H1 (cell line): Measurements from ENCODE around the gene TMEM178B. TPM values are rescaled to one million over a fixed set of nuclear protein-coding genes. Genes with fewer than 3 reads are reported as not detected.
A peak's percentile ranks its signal among the peaks of the same experiment; 100 is the strongest.

Source experiments
- CTCF ChIA-PET: fragments of 300-600 bp; sonication (Branson Sonifier 250); formaldehyde crosslinking; loops from one replicate; lab custom pipeline; 2021; ENCODE audit not compliant: partially characterized antibody; lab: Charles Lee
- POLR2A ChIA-PET: fragments of 300-600 bp; sonication (Branson Sonifier 250); formaldehyde crosslinking; loops from one replicate; lab custom pipeline; 2021; ENCODE audit warnings: inconsistent platforms; ENCODE audit not compliant: partially characterized antibody; lab: Charles Lee
- DNase-seq, 2 experiments: peaks; one replicate each; pipeline versions ENCODE4 v3.0.0 to v3.0.0-alpha.2; 2010 to 2022; ENCODE audit warnings: low spot score in 2 of 2, low read depth in 1 of 2, mixed read lengths in 1 of 2
- FAIRE-seq: peaks from 2 replicates; lab custom pipeline; 2011; peaks lifted over from hg19 to GRCh38; lab: Jason Lieb, UNC
- H2AFZ ChIP-seq: 2 replicates; pipeline ENCODE4 v1.8.1; 2012; ENCODE audit warnings: low read length, inconsistent platforms
- H2AK5ac ChIP-seq: 2 replicates; pipeline ENCODE4 v1.6.1; 2013; ENCODE audit warnings: low read depth, low read length
- H2BK120ac ChIP-seq: replicated peaks from 2 replicates; pipeline ENCODE3; 2013; ENCODE audit warnings: low read depth, low read length, inconsistent platforms
- H2BK12ac ChIP-seq: 2 replicates; pipeline ENCODE4 v1.6.1; 2013; ENCODE audit warnings: low read depth, low read length
- H2BK15ac ChIP-seq: 2 replicates; pipeline ENCODE4 v1.6.1; 2013; ENCODE audit warnings: low read length
- H2BK20ac ChIP-seq: 2 replicates; pipeline ENCODE4 v1.6.1; 2013; ENCODE audit warnings: low read length
- H2BK5ac ChIP-seq: 2 replicates; pipeline ENCODE4 v1.6.1; 2013; ENCODE audit warnings: low read depth, low read length
- H3K14ac ChIP-seq: 2 replicates; pipeline ENCODE4 v1.6.1; 2013; ENCODE audit warnings: inconsistent platforms; ENCODE audit not compliant: insufficient read length
- H3K18ac ChIP-seq: 2 replicates; pipeline ENCODE4 v1.6.1; 2013; ENCODE audit warnings: low read length; ENCODE audit errors: extremely low read depth
- H3K23ac ChIP-seq: 2 replicates; pipeline ENCODE4 v1.6.1; 2013; ENCODE audit warnings: inconsistent platforms; ENCODE audit not compliant: insufficient read length
- H3K23me2 ChIP-seq: 2 replicates; pipeline ENCODE4 v1.6.1; 2013; ENCODE audit warnings: low read depth, low read length
- H3K27ac ChIP-seq: 2 replicates; pipeline ENCODE4 v1.6.1; 2011; ENCODE audit warnings: low read depth, low read length, inconsistent platforms
- H3K27me3 ChIP-seq, 4 experiments: replicated peaks in 1 of 4; 1 replicate in 1 of 4; 2 replicates in 3 of 4; pipeline versions ENCODE4 v1.6.1 to v1.8.1; 2011 to 2013; ENCODE audit warnings: low read length in 3 of 4, mild to moderate bottlenecking in 3 of 4, inconsistent platforms in 2 of 4, mixed read lengths in 2 of 4, moderate library complexity in 1 of 4; ENCODE audit not compliant: control insufficient read depth in 3 of 4, insufficient read depth in 3 of 4; ENCODE audit errors: extremely low read depth in 1 of 4
- H3K36me3 ChIP-seq, 4 experiments: 2 replicates each; pipeline versions ENCODE4 v1.6.1 to v1.8.1; 2011 to 2013; ENCODE audit warnings: mild to moderate bottlenecking in 4 of 4, low read length in 3 of 4, moderate library complexity in 2 of 4, control low read depth in 1 of 4, inconsistent platforms in 1 of 4; ENCODE audit not compliant: insufficient read depth in 4 of 4, control insufficient read depth in 2 of 4
- H3K4ac ChIP-seq: replicated peaks from 2 replicates; pipeline ENCODE3; 2013; ENCODE audit warnings: low read length, low read depth, mixed read lengths, inconsistent platforms; ENCODE audit not compliant: insufficient read length
- H3K4me1 ChIP-seq, 4 experiments: replicated peaks in 1 of 4; 1 replicate in 1 of 4; 2 replicates in 3 of 4; pipeline versions ENCODE4 v1.6.1 to v1.8.1; 2011 to 2013; ENCODE audit warnings: low read length in 3 of 4, inconsistent platforms in 2 of 4, mixed read lengths in 1 of 4; ENCODE audit not compliant: insufficient read depth in 4 of 4, control insufficient read depth in 3 of 4
- H3K4me2 ChIP-seq, 2 experiments: 2 replicates each; pipeline versions ENCODE4 v1.6.1 to v1.8.1; 2011 to 2013; ENCODE audit warnings: low read depth in 2 of 2, low read length in 2 of 2, control low read depth in 1 of 2, inconsistent platforms in 1 of 2, mild to moderate bottlenecking in 1 of 2; ENCODE audit not compliant: insufficient read depth in 1 of 2
- H3K4me3 ChIP-seq, 4 experiments: fragments of 200-600, 300-600 bp in 1 of 4; sonication (generic), shearing (Covaris generic), sonication (Bioruptor Twin) in 1 of 4; 2 replicates each; pipeline versions ENCODE4 v1.5.1 to v1.8.1; 2011 to 2016; ENCODE audit warnings: low read length in 4 of 4, low read depth in 3 of 4, control low read depth in 2 of 4, inconsistent platforms in 2 of 4, mild to moderate bottlenecking in 2 of 4, mixed read lengths in 1 of 4, moderate library complexity in 1 of 4; ENCODE audit not compliant: insufficient read depth in 2 of 4; ENCODE audit errors: extremely low read depth in 1 of 4
- H3K56ac ChIP-seq: replicated peaks from 2 replicates; pipeline ENCODE3; 2013; ENCODE audit warnings: low read depth, mild to moderate bottlenecking, mixed read lengths, low read length, inconsistent platforms; ENCODE audit not compliant: insufficient read length
- H3K79me1 ChIP-seq: 2 replicates; pipeline ENCODE4 v1.6.1; 2013; ENCODE audit warnings: low read depth, low read length, control low read depth
- H3K79me2 ChIP-seq, 2 experiments: 2 replicates each; pipeline versions ENCODE4 v1.6.1 to v1.8.1; 2012 to 2013; ENCODE audit warnings: low read length in 2 of 2, mild to moderate bottlenecking in 2 of 2, inconsistent platforms in 1 of 2; ENCODE audit not compliant: insufficient read depth in 2 of 2, control insufficient read depth in 1 of 2
- H3K9ac ChIP-seq, 4 experiments: replicated peaks in 1 of 4; 1 replicate in 1 of 4; 2 replicates in 3 of 4; pipeline versions ENCODE4 v1.6.1 to v1.8.1; 2011 to 2013; ENCODE audit warnings: low read depth in 3 of 4, low read length in 3 of 4, control low read depth in 2 of 4, mild to moderate bottlenecking in 2 of 4, moderate library complexity in 2 of 4, inconsistent platforms in 1 of 4; ENCODE audit errors: extremely low read depth in 1 of 4
- H3K9me3 ChIP-seq, 2 experiments: 2 replicates each; pipeline versions ENCODE4 v1.6.1 to v1.8.1; 2012 to 2013; ENCODE audit warnings: mild to moderate bottlenecking in 2 of 2, moderate library complexity in 2 of 2, control low read depth in 1 of 2, inconsistent platforms in 1 of 2, low read depth in 1 of 2, low read length in 1 of 2, mixed read lengths in 1 of 2; ENCODE audit not compliant: insufficient read depth in 2 of 2
- H4K20me1 ChIP-seq, 2 experiments: replicated peaks in 1 of 2; 2 replicates each; pipeline versions ENCODE3 to v1.8.1; 2011 to 2013; ENCODE audit warnings: inconsistent platforms in 2 of 2, low read length in 2 of 2, mild to moderate bottlenecking in 1 of 2; ENCODE audit not compliant: insufficient read depth in 2 of 2, control insufficient read depth in 1 of 2
- H4K5ac ChIP-seq: 2 replicates; pipeline ENCODE4 v1.6.1; 2013; ENCODE audit warnings: low read length, low read depth, mixed read lengths, inconsistent platforms; ENCODE audit not compliant: insufficient read length
- H4K8ac ChIP-seq: 2 replicates; pipeline ENCODE4 v1.8.0; 2013; ENCODE audit warnings: mild to moderate bottlenecking, moderate library complexity, low read length, inconsistent platforms; ENCODE audit not compliant: insufficient read depth; ENCODE audit errors: extremely low read depth
- H4K91ac ChIP-seq: replicated peaks from 2 replicates; pipeline ENCODE3; 2013; ENCODE audit warnings: low read length, mixed read lengths, inconsistent platforms; ENCODE audit not compliant: insufficient read length
- SP1 ChIP-seq: IDR thresholded peaks from 2 replicates; pipeline ENCODE4 v1.6.1; 2011; ENCODE audit warnings: low read depth, low read length
- WGBS, 2 experiments: shearing (Covaris generic) in 1 of 2; methylation state at CpG; one replicate each; pipeline versions ENCODE4 v1.1.6 to v1.1.7; 2013 to 2015; ENCODE audit warnings: low lambda C conversion rate in 2 of 2, mixed read lengths in 2 of 2, inconsistent platforms in 1 of 2, low coverage in 1 of 2, missing lambda C conversion rate in 1 of 2; ENCODE audit not compliant: insufficient replicate concordance in 2 of 2, insufficient coverage in 1 of 2, insufficient read length in 1 of 2; ENCODE audit errors: extremely low coverage in 1 of 2, missing lambda C conversion rate in 1 of 2; 5-methylcytosine and 5-hydroxymethylcytosine counted together
- polyA plus RNA-seq, 7 experiments: library from polyadenylated mRNA; depleted of rRNA in 3 of 7; stranded (reverse) in 5 of 7; unstranded in 2 of 7; fragments of >200 nt in 5 of 7; fragments of 200-250 nt in 2 of 7; gene quantifications; 1 replicate in 5 of 7; 2 replicates in 1 of 7; 4 replicates in 1 of 7; pipeline versions ENCODE4 v1.2.1 to v1.2.3, GENCODE V29; 2011 to 2013; ENCODE audit warnings: missing spikeins in 2 of 7, mixed read lengths in 2 of 7
- total RNA-seq: library from RNA; stranded (reverse); fragmentation: NEBNext Ultra II Directional; extraction: Animal tissue kit (Norgen Biotek cat#: 25700); gene quantifications from 2 replicates; pipeline ENCODE4 v1.2.1, GENCODE V29; 2021
- TF ChIP-seq, protein P1 (sequence below): IDR thresholded peaks from 2 replicates; pipeline ENCODE4 v1.6.1; 2011; ENCODE audit warnings: low read length, improper control_type of control experiment

Gene TMEM178B
- total and polyA plus RNA-seq, 2 of the 8 experiments (the other 6 are each of a cell fraction or from before 2014, with no cell fraction given) = 5.3 to 18.1 TPM

GRCh38 chr7:141210862-141211261 is 137.0 kb downstream of the TMEM178B start:
- Histone ChIP-seq H3K56ac (no peak overlapping the region), H2AK5ac (0 out of 2 replicates have a peak overlapping the region, but pooled peaks have one; percentile 67), H4K8ac (no peak overlapping the region), H2BK15ac (no peak overlapping the region), H3K23ac (no peak overlapping the region), H3K9me3 (no peaks in the 10 kb centered on the region), H3K18ac (no peak overlapping the region), H2BK12ac (0 out of 2 replicates have a peak overlapping the region, but pooled peaks have one; percentile 41), H3K4me1 (peaks cover 14 to 36% (median 23%) of the 10 kb centered on the region in 4 experiments), H3K4ac (no peak overlapping the region), H4K5ac (no peak overlapping the region), H2BK20ac (no peak overlapping the region), H3K23me2 (no peaks in the 10 kb centered on the region), H3K9ac (no peak overlapping the region), H3K79me2 (no peaks in the 10 kb centered on the region), H3K27me3 (no peaks in the 10 kb centered on the region), H3K36me3 (no peaks in the 10 kb centered on the region), H2BK120ac (no peak overlapping the region), H3K27ac (no peak overlapping the region), H4K20me1 (no peaks in the 10 kb centered on the region), H4K91ac (no peak overlapping the region), H3K4me3 (peak overlapping the region in 1 of 4 experiments; percentile 3; a peak in 1 of 8 replicates), H2AFZ (no peak overlapping the region), H2BK5ac (peak overlapping the region; percentile 55; the same call in 1 of the 2 replicates), H3K4me2 (peak overlapping the region; percentile 27 to 57), H3K14ac (no peak overlapping the region), H3K79me1 (no peaks in the 10 kb centered on the region)
- DNase-seq (no peak), FAIRE-seq (no peak)
- 0 out of 2 replicates have a peak, but pooled peaks have one; percentile 13 for TF ChIP-seq SP1
- TF ChIP-seq, protein P1, sequence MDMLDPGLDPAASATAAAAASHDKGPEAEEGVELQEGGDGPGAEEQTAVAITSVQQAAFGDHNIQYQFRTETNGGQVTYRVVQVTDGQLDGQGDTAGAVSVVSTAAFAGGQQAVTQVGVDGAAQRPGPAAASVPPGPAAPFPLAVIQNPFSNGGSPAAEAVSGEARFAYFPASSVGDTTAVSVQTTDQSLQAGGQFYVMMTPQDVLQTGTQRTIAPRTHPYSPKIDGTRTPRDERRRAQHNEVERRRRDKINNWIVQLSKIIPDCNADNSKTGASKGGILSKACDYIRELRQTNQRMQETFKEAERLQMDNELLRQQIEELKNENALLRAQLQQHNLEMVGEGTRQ = no peak
- 26 to 100% methylated on average over 1 to 2 of the region's 2 CpGs for WGBS, 2 experiments
- ChIA-PET CTCF (no interaction called here), POLR2A (no interaction called here)
